Measurements from ENCODE around the gene OXT. TPM values are rescaled to one million over a fixed set of nuclear protein-coding genes. Genes with fewer than 3 reads are reported as not detected.

Gene OXT
- total RNA-seq, 1 experiment from 2014 or later = not detected

GRCh38 chr20:3081641-3082040 is 10.2 kb downstream of the OXT start:
- no peak for DNase-seq (ENCODE audit: low read depth)
- in situ Hi-C loops (cut with HindIII; ENCODE audit: low pct_unique_long_range_greater_than_20kb, low sequenced_read_pairs) = no loop called here

- in situ Hi-C loops (cut with HindIII; ENCODE audit: low pct_unique_long_range_greater_than_20kb, low sequenced_read_pairs) = no loop called here
- no peak for DNase-seq (ENCODE audit: low read depth)
These were observed 11.0 kb downstream of the OXT start for GRCh38 chr20:3082306-3082951.

GRCh38 chr20:3082955-3083952 is 11.8 kb downstream of the OXT start:
- DNase-seq (ENCODE audit: low read depth) = no peak
- in situ Hi-C loops (cut with HindIII; ENCODE audit: low pct_unique_long_range_greater_than_20kb, low sequenced_read_pairs) = no loop called here

GRCh38 chr20:3084283-3084985 is 13.0 kb downstream of the OXT start, which contains the start of gene AVP:
TSS of gene AVP (minus strand) at chr20:3084724. CDS start at chr20:3084674, 50 bp downstream.
- no peak for DNase-seq (ENCODE audit: low read depth)
- in situ Hi-C loops (cut with HindIII; ENCODE audit: low pct_unique_long_range_greater_than_20kb, low sequenced_read_pairs) = no loop called here

GRCh38 chr20:3084986-3085360 is 13.6 kb downstream of the OXT start:
- no peak for DNase-seq (ENCODE audit: low read depth)
- in situ Hi-C loops (cut with HindIII; ENCODE audit: low pct_unique_long_range_greater_than_20kb, low sequenced_read_pairs) = no loop called here

- in situ Hi-C loops (cut with HindIII; ENCODE audit: low pct_unique_long_range_greater_than_20kb, low sequenced_read_pairs) = no loop called here
- DNase-seq (ENCODE audit: low read depth) = no peak
These were observed 14.2 kb downstream of the OXT start for GRCh38 chr20:3085571-3086072.

- in situ Hi-C loops (cut with HindIII; ENCODE audit: low pct_unique_long_range_greater_than_20kb, low sequenced_read_pairs) = no loop called here
- no peak for DNase-seq (ENCODE audit: low read depth)
These were observed 16.6 kb downstream of the OXT start for GRCh38 chr20:3088031-3088430.

- in situ Hi-C loops (cut with HindIII; ENCODE audit: low pct_unique_long_range_greater_than_20kb, low sequenced_read_pairs) = no loop called here
- DNase-seq (ENCODE audit: low read depth) = no peak
These were observed 19.1 kb downstream of the OXT start for GRCh38 chr20:3090565-3090964.

- no peak for DNase-seq (ENCODE audit: low read depth)
- in situ Hi-C loops (cut with HindIII; ENCODE audit: low pct_unique_long_range_greater_than_20kb, low sequenced_read_pairs) = no loop called here
These were observed 21.4 kb downstream of the OXT start for GRCh38 chr20:3092611-3093379.

GRCh38 chr20:3093861-3094361 is 22.5 kb downstream of the OXT start:
- DNase-seq (ENCODE audit: low read depth) = no peak
- in situ Hi-C loops (cut with HindIII; ENCODE audit: low pct_unique_long_range_greater_than_20kb, low sequenced_read_pairs) = no loop called here

- in situ Hi-C loops (cut with HindIII; ENCODE audit: low pct_unique_long_range_greater_than_20kb, low sequenced_read_pairs) = no loop called here
- no peak for DNase-seq (ENCODE audit: low read depth)
These were observed 23.6 kb downstream of the OXT start for GRCh38 chr20:3094848-3095629.

- in situ Hi-C loops (cut with HindIII; ENCODE audit: low pct_unique_long_range_greater_than_20kb, low sequenced_read_pairs) = no loop called here
- DNase-seq (ENCODE audit: low read depth) = no peak
These were observed 29.1 kb downstream of the OXT start for GRCh38 chr20:3100480-3100879.

- DNase-seq (ENCODE audit: low read depth) = no peak
- in situ Hi-C loops (cut with HindIII; ENCODE audit: low pct_unique_long_range_greater_than_20kb, low sequenced_read_pairs) = no loop called here
These were observed 29.8 kb downstream of the OXT start for GRCh38 chr20:3101251-3101650.

GRCh38 chr20:3101737-3102574 is 30.5 kb downstream of the OXT start:
- in situ Hi-C loops (cut with HindIII; ENCODE audit: low pct_unique_long_range_greater_than_20kb, low sequenced_read_pairs) = no loop called here
- DNase-seq (ENCODE audit: low read depth) = no peak

GRCh38 chr20:3102575-3103368 is 31.4 kb downstream of the OXT start:
- in situ Hi-C loops (cut with HindIII; ENCODE audit: low pct_unique_long_range_greater_than_20kb, low sequenced_read_pairs) = no loop called here
- no peak for DNase-seq (ENCODE audit: low read depth)

Data from Caki2 (cell line).